Measurements from ENCODE around the gene ACTL8. TPM values are rescaled to one million over a fixed set of nuclear protein-coding genes. Genes with fewer than 3 reads are reported as not detected.
"Not testable (repeated sequence)": the region's sequence is repeated elsewhere in the genome, so short reads cannot be mapped to it uniquely, and the experiment has no call there.

Gene ACTL8
- total RNA-seq, 1 donor from 2014 or later = not detected

GRCh38 chr1:17745479-17745955 is 9.6 kb upstream of the ACTL8 start:
- Mint-ChIP-seq H3K27ac (ENCODE audit: unreplicated experiment) (no peak overlapping the region), H3K27me3 (ENCODE audit: unreplicated experiment) (peaks cover 4% of the 10 kb centered on the region), H3K4me3 (ENCODE audit: unreplicated experiment) (no peak overlapping the region), H3K4me1 (ENCODE audit: low read depth, unreplicated experiment) (no peaks in the 10 kb centered on the region), H3K36me3 (ENCODE audit: unreplicated experiment) (no peaks in the 10 kb centered on the region), H3K9me3 (ENCODE audit: unreplicated experiment) (peaks cover 3% of the 10 kb centered on the region)
- no peak for DNase-seq
- TF ChIP-seq CTCF (IDR thresholded peaks at IDR 0.05; ENCODE audit: partially characterized antibody, unreplicated experiment) = no peak

- H3K4me1 Mint-ChIP-seq (ENCODE audit: low read depth, unreplicated experiment); H3K4me3 Mint-ChIP-seq (ENCODE audit: unreplicated experiment); DNase-seq; H3K27me3 Mint-ChIP-seq (ENCODE audit: unreplicated experiment); H3K27ac Mint-ChIP-seq (ENCODE audit: unreplicated experiment); H3K9me3 Mint-ChIP-seq (ENCODE audit: unreplicated experiment); H3K36me3 Mint-ChIP-seq (ENCODE audit: unreplicated experiment): not testable (repeated sequence)
Measured at GRCh38 chr1:17746281-17746680, 8.9 kb upstream of the ACTL8 start.

- DNase-seq = no peak
- TF ChIP-seq CTCF (IDR thresholded peaks at IDR 0.05; ENCODE audit: partially characterized antibody, unreplicated experiment) = no peak
- H3K4me1 Mint-ChIP-seq (ENCODE audit: low read depth, unreplicated experiment) = no peaks in the 10 kb centered on the region
Measured at GRCh38 chr1:17746920-17747319, 8.2 kb upstream of the ACTL8 start.

GRCh38 chr1:17750333-17750732 is 4.8 kb upstream of the ACTL8 start:
- Mint-ChIP-seq H3K27me3 (ENCODE audit: unreplicated experiment) (no peaks in the 10 kb centered on the region), H3K4me1 (ENCODE audit: low read depth, unreplicated experiment) (no peaks in the 10 kb centered on the region), H3K9me3 (ENCODE audit: unreplicated experiment) (peaks cover 3% of the 10 kb centered on the region), H3K36me3 (ENCODE audit: unreplicated experiment) (no peaks in the 10 kb centered on the region), H3K4me3 (ENCODE audit: unreplicated experiment) (no peak overlapping the region), H3K27ac (ENCODE audit: unreplicated experiment) (no peak overlapping the region)
- no peak for TF ChIP-seq CTCF (IDR thresholded peaks at IDR 0.05; ENCODE audit: partially characterized antibody, unreplicated experiment)
- no peak for DNase-seq

More at GRCh38 chr1:17746920-17747319, 8.2 kb upstream of the ACTL8 start:
- Mint-ChIP-seq H3K4me3 (ENCODE audit: unreplicated experiment) (no peak overlapping the region), H3K27ac (ENCODE audit: unreplicated experiment) (no peak overlapping the region), H3K27me3 (ENCODE audit: unreplicated experiment) (no peaks in the 10 kb centered on the region), H3K9me3 (ENCODE audit: unreplicated experiment) (peaks cover 3% of the 10 kb centered on the region), H3K36me3 (ENCODE audit: unreplicated experiment) (no peaks in the 10 kb centered on the region)

GRCh38 chr1:17752356-17752755 is 2.8 kb upstream of the ACTL8 start:
- no peak for DNase-seq
- Mint-ChIP-seq H3K36me3 (ENCODE audit: unreplicated experiment) (peaks cover 8% of the 10 kb centered on the region), H3K27ac (ENCODE audit: unreplicated experiment) (no peak overlapping the region), H3K27me3 (ENCODE audit: unreplicated experiment) (peaks cover 3% of the 10 kb centered on the region), H3K4me1 (ENCODE audit: low read depth, unreplicated experiment) (no peaks in the 10 kb centered on the region), H3K4me3 (ENCODE audit: unreplicated experiment) (no peak overlapping the region), H3K9me3 (ENCODE audit: unreplicated experiment) (peaks cover 9% of the 10 kb centered on the region)
- TF ChIP-seq CTCF (IDR thresholded peaks at IDR 0.05; ENCODE audit: partially characterized antibody, unreplicated experiment) = no peak
